Measurements from ENCODE around the gene RPH3AL. TPM values are rescaled to one million over a fixed set of nuclear protein-coding genes. Genes with fewer than 3 reads are reported as not detected.
"Not testable (repeated sequence)": the region's sequence is repeated elsewhere in the genome, so short reads cannot be mapped to it uniquely, and the experiment has no call there.

The RPH3AL gene
- total and polyA plus RNA-seq, 2 donors = 2.6 to 3.2 TPM

DNA sequence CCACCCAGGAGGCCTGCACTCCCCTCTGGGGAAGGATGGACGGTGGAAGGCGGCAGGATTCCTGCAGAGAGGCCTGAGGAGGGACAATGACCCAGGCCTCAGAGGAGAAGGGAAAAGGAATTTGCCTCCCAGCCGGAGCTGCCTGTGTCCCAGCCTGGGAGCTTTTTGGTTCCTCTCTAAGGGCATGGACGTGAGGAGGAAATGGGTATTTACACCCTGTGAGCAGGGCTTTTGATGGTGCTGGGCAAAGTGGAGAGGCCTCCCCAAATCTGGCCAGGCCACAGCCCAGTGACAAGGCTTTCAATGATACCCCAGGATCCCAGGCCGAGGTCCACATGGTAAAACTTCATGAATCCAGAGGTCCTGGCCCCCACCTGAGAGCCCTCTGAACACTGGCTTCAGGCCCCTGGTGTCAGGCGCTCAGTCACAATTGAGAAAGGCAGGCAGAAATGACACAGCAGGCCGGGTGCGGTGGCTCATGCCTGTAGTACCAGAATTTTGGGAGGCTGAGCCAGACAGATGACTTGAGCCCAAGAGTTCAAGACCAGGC is 115.1 kb downstream of the RPH3AL start:
- WGBS = 87% methylated on average over 8 of the region's 8 CpGs
- H3K9me3 ChIP-seq (ENCODE audit: control insufficient read depth in 2 of 2, insufficient read depth in 1 of 2, low read length in 1 of 2) = peaks cover 0 to 5% of the 10 kb centered on the region in 2 donors
- H3K27me3 ChIP-seq (ENCODE audit: control insufficient read depth in 2 of 2, insufficient read depth in 1 of 2, low read length in 1 of 2) = peaks cover 2 to 23% of the 10 kb centered on the region in 2 donors
- DNase-seq (ENCODE audit: low read depth in 6 of 9, low spot score in 9 of 9) = no peak
- H3K36me3 ChIP-seq (ENCODE audit: control insufficient read depth in 2 of 2, insufficient read depth in 2 of 2, low read length in 1 of 2) = no peaks in the 10 kb centered on the region
- no peak overlapping the region for H3K27ac ChIP-seq (ENCODE audit: low read depth in 1 of 2, low read length in 1 of 2)
- no peaks in the 10 kb centered on the region for H3K4me1 ChIP-seq (ENCODE audit: control insufficient read depth in 2 of 2, insufficient read depth in 2 of 2, low read length in 2 of 2)
- H3K4me3 ChIP-seq (ENCODE audit: low read length in 2 of 2) = no peak overlapping the region

DNA sequence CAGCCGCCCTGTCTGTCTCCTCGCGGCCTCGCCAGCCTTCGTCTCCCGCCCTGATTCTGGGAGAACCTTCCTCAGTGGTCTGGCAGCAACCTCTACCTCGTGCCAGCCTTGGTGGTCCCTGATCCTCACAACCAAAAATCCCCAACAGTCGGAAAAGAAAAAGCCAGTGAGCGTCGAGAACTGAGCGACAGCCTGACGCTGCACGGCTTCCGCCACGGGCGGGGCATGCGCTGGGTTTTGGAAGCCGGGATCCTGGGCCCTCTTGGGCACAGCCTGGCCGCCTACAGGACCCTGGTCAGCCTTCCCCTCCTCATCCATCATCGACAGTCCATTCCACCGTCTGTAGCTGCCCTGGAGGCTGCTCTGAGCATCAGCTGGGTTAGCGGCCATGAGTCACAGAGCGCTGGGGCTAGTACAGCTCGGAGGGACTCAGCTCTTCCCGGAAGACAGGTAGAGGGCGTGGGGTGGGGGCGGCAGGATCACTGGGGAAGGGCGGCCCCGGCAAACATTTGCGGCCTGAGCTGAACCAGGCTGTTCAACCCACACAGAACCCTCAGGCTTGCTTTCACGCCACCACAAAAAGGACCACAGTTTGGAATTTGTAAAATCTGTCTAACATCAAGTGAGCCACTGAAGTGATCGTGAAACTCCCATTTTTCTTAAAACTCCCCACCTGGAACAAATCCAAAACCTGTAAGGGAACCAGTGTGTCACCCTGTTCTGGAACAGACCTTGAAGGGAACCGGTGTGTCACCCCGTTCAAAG is 115.8 kb downstream of the RPH3AL start:
- Histone ChIP-seq H3K27ac (ENCODE audit: low read depth in 1 of 2, low read length in 1 of 2) (no peak overlapping the region), H3K27me3 (ENCODE audit: control insufficient read depth in 2 of 2, insufficient read depth in 1 of 2, low read length in 1 of 2) (peaks cover 2 to 23% of the 10 kb centered on the region in 2 donors), H3K4me3 (ENCODE audit: low read length in 2 of 2) (no peak overlapping the region), H3K4me1 (ENCODE audit: control insufficient read depth in 2 of 2, insufficient read depth in 2 of 2, low read length in 2 of 2) (no peaks in the 10 kb centered on the region), H3K36me3 (ENCODE audit: control insufficient read depth in 2 of 2, insufficient read depth in 2 of 2, low read length in 1 of 2) (no peaks in the 10 kb centered on the region), H3K9me3 (ENCODE audit: control insufficient read depth in 2 of 2, insufficient read depth in 1 of 2, low read length in 1 of 2) (peaks cover 0 to 5% of the 10 kb centered on the region in 2 donors)
- 93% methylated on average over 34 of the region's 34 CpGs for WGBS
- DNase-seq (ENCODE audit: low read depth in 6 of 9, low spot score in 9 of 9) = no peak

DNA sequence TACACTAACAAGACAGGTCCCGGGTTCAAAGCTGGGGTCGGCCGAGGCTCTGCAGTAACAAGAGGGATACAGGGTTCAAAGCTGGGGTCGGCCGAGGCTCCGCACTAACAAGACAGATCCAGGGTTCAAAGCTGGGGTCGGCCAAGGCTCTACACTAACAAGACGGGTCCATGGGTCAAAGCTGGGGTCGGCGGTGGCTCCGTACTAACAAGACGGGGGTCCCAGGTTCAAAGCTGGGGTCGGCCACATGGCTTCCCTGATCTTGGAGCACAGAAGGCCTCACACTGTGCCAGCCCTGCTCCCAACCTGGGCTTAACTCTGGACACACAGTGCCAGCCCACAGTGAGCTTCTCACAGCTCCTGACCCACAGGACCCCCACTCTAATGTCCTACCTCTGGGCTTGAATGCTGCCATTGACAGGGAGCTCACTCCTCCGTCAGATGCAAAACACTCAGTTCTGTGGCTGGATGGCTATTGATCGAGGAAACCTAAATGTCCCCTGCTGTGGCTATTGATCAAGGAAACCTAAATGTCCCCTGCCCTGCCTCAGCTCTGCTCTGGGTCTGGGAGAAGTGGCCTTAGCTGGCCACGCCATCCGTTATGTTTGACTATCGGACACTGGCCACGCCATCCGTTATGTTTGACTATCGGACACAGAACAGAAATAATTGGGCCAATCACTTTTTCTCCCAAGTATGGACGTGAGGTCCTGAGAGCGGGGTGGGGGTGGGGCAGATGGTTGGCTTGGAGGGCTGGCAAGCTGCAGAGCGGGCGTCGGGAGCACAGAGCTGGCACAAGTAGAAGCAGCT is 116.6 kb downstream of the RPH3AL start:
- Histone ChIP-seq H3K27me3 (ENCODE audit: control insufficient read depth in 2 of 2, insufficient read depth in 1 of 2, low read length in 1 of 2) (peaks cover 2 to 25% of the 10 kb centered on the region in 2 donors), H3K4me1 (ENCODE audit: control insufficient read depth in 2 of 2, insufficient read depth in 2 of 2, low read length in 2 of 2) (no peaks in the 10 kb centered on the region), H3K4me3 (ENCODE audit: low read length in 2 of 2) (no peak overlapping the region), H3K9me3 (ENCODE audit: control insufficient read depth in 2 of 2, insufficient read depth in 1 of 2, low read length in 1 of 2) (peaks cover 0 to 5% of the 10 kb centered on the region in 2 donors), H3K36me3 (ENCODE audit: control insufficient read depth in 2 of 2, insufficient read depth in 2 of 2, low read length in 1 of 2) (no peaks in the 10 kb centered on the region), H3K27ac (ENCODE audit: low read depth in 1 of 2, low read length in 1 of 2) (no peak overlapping the region)
- DNase-seq (ENCODE audit: low read depth in 6 of 9, low spot score in 9 of 9) = no peak
- 97% methylated on average over 26 of the region's 26 CpGs for WGBS

DNA sequence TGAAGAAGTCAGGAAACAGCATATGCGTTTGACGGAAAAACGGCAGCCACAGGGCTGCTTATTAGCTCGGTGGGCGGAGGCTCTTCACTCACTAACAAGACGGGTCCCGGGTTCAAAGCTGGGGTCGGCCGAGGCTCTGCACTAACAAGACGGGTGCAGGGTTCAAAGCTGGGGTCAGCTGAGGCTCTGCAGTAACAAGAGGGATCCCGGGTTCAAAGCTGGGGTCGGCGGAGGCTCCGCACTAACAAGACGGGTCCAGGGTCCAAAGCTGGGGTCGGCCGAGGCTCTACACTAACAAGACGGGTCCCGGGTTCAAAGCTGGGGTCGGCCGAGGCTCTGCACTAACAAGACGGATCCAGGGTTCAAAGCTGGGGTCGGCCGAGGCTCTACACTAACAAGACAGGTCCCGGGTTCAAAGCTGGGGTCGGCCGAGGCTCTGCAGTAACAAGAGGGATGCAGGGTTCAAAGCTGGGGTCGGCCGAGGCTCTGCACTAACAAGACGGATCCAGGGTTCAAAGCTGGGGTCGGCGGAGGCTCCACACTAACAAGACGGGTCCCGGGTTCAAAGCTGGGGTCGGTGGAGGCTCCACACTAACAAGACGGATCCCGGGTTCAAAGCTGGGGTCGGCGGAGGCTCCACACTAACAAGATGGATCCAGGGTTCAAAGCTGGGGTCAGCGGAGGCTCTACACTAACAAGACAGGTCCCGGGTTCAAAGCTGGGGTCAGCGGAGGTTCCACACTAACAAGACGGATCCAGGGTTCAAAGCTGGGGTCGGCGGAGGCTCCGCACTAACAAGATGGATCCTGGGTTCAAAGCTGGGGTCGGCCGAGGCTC is 117.4 kb downstream of the RPH3AL start:
- not testable (repeated sequence) for H3K27ac ChIP-seq (ENCODE audit: low read depth in 1 of 2, low read length in 1 of 2); H3K4me1 ChIP-seq (ENCODE audit: control insufficient read depth in 2 of 2, insufficient read depth in 2 of 2, low read length in 2 of 2); H3K9me3 ChIP-seq (ENCODE audit: control insufficient read depth in 2 of 2, insufficient read depth in 1 of 2, low read length in 1 of 2); H3K36me3 ChIP-seq (ENCODE audit: control insufficient read depth in 2 of 2, insufficient read depth in 2 of 2, low read length in 1 of 2); DNase-seq (ENCODE audit: low read depth in 6 of 9, low spot score in 9 of 9); H3K4me3 ChIP-seq (ENCODE audit: low read length in 2 of 2)
- 83% methylated on average over 48 of the region's 48 CpGs for WGBS
- peaks cover 2 to 25% of the 10 kb centered on the region in 2 donors for H3K27me3 ChIP-seq (ENCODE audit: control insufficient read depth in 2 of 2, insufficient read depth in 1 of 2, low read length in 1 of 2)

DNA sequence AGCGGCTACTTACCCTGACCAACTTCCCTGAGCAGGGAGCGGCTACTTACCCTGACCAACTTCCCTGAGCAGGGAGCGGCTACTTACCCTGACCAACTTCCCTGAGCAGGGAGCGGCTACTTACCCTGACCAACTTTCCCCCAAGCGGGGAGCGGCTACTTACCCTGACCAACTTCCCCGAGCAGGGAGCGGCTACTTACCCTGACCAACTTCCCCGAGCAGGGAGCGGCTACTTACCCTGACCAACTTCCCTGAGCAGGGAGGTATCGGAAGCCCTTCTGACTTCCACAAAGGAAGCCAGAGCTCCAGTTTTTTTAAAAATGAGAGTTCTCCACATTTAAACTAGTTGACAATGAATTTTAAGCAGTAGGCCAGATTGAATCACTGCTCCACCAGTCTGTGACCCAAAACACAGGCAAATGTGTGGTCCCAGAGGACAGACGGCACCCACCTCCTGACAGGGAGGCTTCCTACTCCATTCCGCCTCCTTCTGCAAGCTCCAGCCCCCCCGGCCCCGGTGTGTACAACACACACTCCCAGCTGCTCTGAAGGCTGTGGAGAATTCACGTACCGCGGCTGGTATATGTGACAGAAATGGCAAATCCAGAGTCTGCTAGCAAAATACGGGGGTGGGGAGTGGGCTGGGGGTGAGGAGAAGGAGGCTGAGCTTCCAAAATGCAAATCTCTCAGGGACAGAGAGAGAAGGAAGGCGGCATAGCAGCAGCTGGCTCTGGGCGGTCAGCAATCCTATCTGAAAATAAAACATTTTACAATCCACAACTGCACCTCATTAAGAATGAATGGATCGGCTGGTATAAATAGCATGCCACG is 118.2 kb downstream of the RPH3AL start:
- peaks cover 2 to 25% of the 10 kb centered on the region in 2 donors for H3K27me3 ChIP-seq (ENCODE audit: control insufficient read depth in 2 of 2, insufficient read depth in 1 of 2, low read length in 1 of 2)
- H3K36me3 ChIP-seq (ENCODE audit: control insufficient read depth in 2 of 2, insufficient read depth in 2 of 2, low read length in 1 of 2); H3K4me1 ChIP-seq (ENCODE audit: control insufficient read depth in 2 of 2, insufficient read depth in 2 of 2, low read length in 2 of 2); H3K27ac ChIP-seq (ENCODE audit: low read depth in 1 of 2, low read length in 1 of 2); DNase-seq (ENCODE audit: low read depth in 6 of 9, low spot score in 9 of 9); H3K9me3 ChIP-seq (ENCODE audit: control insufficient read depth in 2 of 2, insufficient read depth in 1 of 2, low read length in 1 of 2); H3K4me3 ChIP-seq (ENCODE audit: low read length in 2 of 2): not testable (repeated sequence)
- 51% methylated on average over 21 of the region's 23 CpGs for WGBS

DNA sequence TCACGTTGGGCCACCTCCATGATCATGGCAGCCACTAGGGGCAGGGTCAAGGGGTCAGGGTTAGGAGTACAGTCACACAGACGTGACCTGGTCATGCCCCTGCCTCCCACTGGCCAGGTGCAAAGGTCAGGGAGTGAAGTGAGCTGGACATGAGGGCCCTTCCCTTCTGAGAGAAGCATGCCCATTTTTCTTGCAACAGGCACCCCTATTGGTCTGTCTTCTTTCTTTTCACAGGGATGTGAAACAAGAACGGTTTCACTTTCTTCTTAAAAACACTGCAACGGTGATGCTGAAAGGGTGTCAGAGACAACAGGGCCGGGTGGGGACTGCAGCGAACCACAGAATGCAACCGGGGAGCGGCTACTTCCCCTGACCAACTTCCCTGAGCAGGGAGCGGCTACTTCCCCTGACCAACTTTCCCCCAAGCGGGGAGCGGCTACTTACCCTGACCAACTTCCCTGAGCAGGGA is 119.1 kb downstream of the RPH3AL start:
- WGBS = 64% methylated on average over 9 of the region's 11 CpGs
- DNase-seq (ENCODE audit: low read depth in 6 of 9, low spot score in 9 of 9) = peak in 1 of 9 donors; percentile 3
- Histone ChIP-seq H3K27me3 (ENCODE audit: control insufficient read depth in 2 of 2, insufficient read depth in 1 of 2, low read length in 1 of 2) (peaks cover 2 to 25% of the 10 kb centered on the region in 2 donors), H3K9me3 (ENCODE audit: control insufficient read depth in 2 of 2, insufficient read depth in 1 of 2, low read length in 1 of 2) (peaks cover 0 to 5% of the 10 kb centered on the region in 2 donors), H3K4me3 (ENCODE audit: low read length in 2 of 2) (no peak overlapping the region), H3K36me3 (ENCODE audit: control insufficient read depth in 2 of 2, insufficient read depth in 2 of 2, low read length in 1 of 2) (no peaks in the 10 kb centered on the region), H3K27ac (ENCODE audit: low read depth in 1 of 2, low read length in 1 of 2) (no peak overlapping the region), H3K4me1 (ENCODE audit: control insufficient read depth in 2 of 2, insufficient read depth in 2 of 2, low read length in 2 of 2) (no peaks in the 10 kb centered on the region)

DNA sequence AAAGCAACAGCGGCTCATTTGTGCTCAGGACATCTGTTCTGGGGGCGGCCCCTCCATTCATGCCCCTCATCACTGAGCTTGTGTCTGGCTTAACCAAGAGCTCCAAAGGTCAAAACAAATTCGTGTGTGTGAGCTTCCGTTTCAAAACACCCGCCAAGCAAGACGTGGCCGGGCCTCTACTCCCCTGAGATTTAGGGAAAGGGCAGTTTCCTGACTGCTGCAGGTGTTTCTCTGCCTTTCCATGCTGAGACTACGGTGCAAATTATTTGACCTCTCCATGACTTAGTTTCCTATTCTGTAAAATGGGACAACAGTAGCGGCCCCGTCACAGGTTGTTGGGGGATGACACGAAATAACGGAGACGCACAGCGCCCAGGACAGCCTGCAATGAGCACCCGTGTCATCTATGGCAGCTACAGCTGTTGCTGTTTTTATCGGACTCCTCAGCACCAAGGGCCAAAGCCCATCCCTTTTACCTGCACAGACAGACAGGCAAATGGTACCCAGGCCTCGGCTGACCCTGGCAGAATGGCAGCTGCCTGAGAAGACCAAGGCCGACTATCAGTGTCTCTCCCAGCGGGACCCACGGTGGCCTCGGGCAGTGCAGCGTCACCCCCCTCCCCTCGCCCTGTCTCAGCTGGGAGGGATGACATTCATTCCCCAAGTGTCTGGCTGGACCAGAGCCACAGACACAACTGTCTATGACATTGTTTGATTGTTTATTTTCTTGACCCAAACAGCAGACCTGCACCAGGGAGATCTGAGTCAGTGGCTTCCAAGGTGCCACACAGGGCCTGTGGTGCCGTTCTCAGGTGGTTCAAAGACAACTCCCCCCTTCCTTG is 120.4 kb downstream of the RPH3AL start:
- H3K36me3 ChIP-seq (ENCODE audit: control insufficient read depth in 2 of 2, insufficient read depth in 2 of 2, low read length in 1 of 2) = no peaks in the 10 kb centered on the region
- peaks cover 2 to 25% of the 10 kb centered on the region in 2 donors for H3K27me3 ChIP-seq (ENCODE audit: control insufficient read depth in 2 of 2, insufficient read depth in 1 of 2, low read length in 1 of 2)
- DNase-seq (ENCODE audit: low read depth in 6 of 9, low spot score in 9 of 9) = no peak
- H3K4me3 ChIP-seq (ENCODE audit: low read length in 2 of 2) = no peak overlapping the region
- H3K4me1 ChIP-seq (ENCODE audit: control insufficient read depth in 2 of 2, insufficient read depth in 2 of 2, low read length in 2 of 2) = no peaks in the 10 kb centered on the region
- H3K27ac ChIP-seq (ENCODE audit: low read depth in 1 of 2, low read length in 1 of 2) = no peak overlapping the region
- peaks cover 0 to 5% of the 10 kb centered on the region in 2 donors for H3K9me3 ChIP-seq (ENCODE audit: control insufficient read depth in 2 of 2, insufficient read depth in 1 of 2, low read length in 1 of 2)
- WGBS = 90% methylated on average over 24 of the region's 24 CpGs
